Left ventricle myocardium inferior (tissue), 1 donor: ENCODE results near the gene LHFPL6. TPM values are rescaled to one million over a fixed set of nuclear protein-coding genes. Genes with fewer than 3 reads are reported as not detected.

ENCODE experiments used
- DNase-seq: peaks from one replicate; pipeline ENCODE4 v3.0.0-alpha.2; 2020
- H3K27ac ChIP-seq: fragments of 200-600 bp; replicated peaks from 2 replicates; pipeline ENCODE4 v1.8.0; 2021
- H3K27me3 ChIP-seq: fragments of 200-600 bp; 2 replicates; pipeline ENCODE4 v1.8.0; 2021; ENCODE audit warnings: low read depth
- H3K36me3 ChIP-seq: fragments of 200-600 bp; 2 replicates; pipeline ENCODE4 v1.8.0; 2021
- H3K4me1 ChIP-seq: fragments of 200-600 bp; 2 replicates; pipeline ENCODE4 v1.8.0; 2021
- H3K4me3 ChIP-seq: fragments of 200-600 bp; 2 replicates; pipeline ENCODE4 v1.8.0; 2021; ENCODE audit warnings: mild to moderate bottlenecking, moderate library complexity
- H3K9me3 ChIP-seq: fragments of 200-600 bp; replicated peaks from 2 replicates; pipeline ENCODE4 v1.8.0; 2021
- CTCF ChIP-seq: fragments of 200-600 bp; IDR thresholded peaks from 2 replicates; pipeline ENCODE4 v1.8.0; 2021; ENCODE audit warnings: antibody characterized with exemption, mild to moderate bottlenecking, borderline replicate concordance
- intact Hi-C: fragments of 100-400 bp; cut with micrococcal nuclease; formaldehyde crosslinking; loops from one replicate; pipeline ENCODE4 v1.11.0; 2022
- total RNA-seq: library from RNA; stranded (reverse); fragmentation: NEBNext Ultra II Directional; extraction: Animal tissue kit (Norgen Biotek cat#: 25700); gene quantifications from one replicate; pipeline ENCODE4 v1.2.1, GENCODE V29; 2021
- donor health status: DM: no; HTN: yes; CAD: no; lungs with severe emphysema.

Gene LHFPL6
- total RNA-seq, 1 donor from 2014 or later: 51.4 TPM

GRCh38 chr13:39321574-39321973 lies 281.4 kb downstream of the LHFPL6 start:
- Histone ChIP-seq H3K4me1 (peaks cover 76% of the 10 kb centered on the region), H3K4me3 (no peak overlapping the region), H3K27me3 (no peaks in the 10 kb centered on the region), H3K9me3 (no peaks in the 10 kb centered on the region), H3K36me3 (no peaks in the 10 kb centered on the region), H3K27ac (peak overlapping the region; percentile 52)
- no peak for DNase-seq
- intact Hi-C loops: no loop called here
- TF ChIP-seq CTCF: no peak

- intact Hi-C loops: no loop called here
- Histone ChIP-seq H3K27ac (peak overlapping the region; percentile 10), H3K9me3 (no peaks in the 10 kb centered on the region), H3K4me3 (no peak overlapping the region), H3K27me3 (no peaks in the 10 kb centered on the region), H3K36me3 (no peaks in the 10 kb centered on the region), H3K4me1 (peaks cover 68% of the 10 kb centered on the region)
- TF ChIP-seq CTCF: no peak
- no peak for DNase-seq
Measured at GRCh38 chr13:39318161-39318560, 284.8 kb downstream of the LHFPL6 start.

- DNase-seq: peak; percentile 37
- Histone ChIP-seq H3K4me3 (no peak overlapping the region), H3K27ac (peak overlapping the region; percentile 10), H3K36me3 (no peaks in the 10 kb centered on the region), H3K9me3 (no peaks in the 10 kb centered on the region), H3K27me3 (no peaks in the 10 kb centered on the region), H3K4me1 (peaks cover 60% of the 10 kb centered on the region)
- intact Hi-C loops: no loop called here
- no peak for TF ChIP-seq CTCF
Measured at GRCh38 chr13:39317291-39317690, 285.7 kb downstream of the LHFPL6 start.

- Histone ChIP-seq H3K4me1 (peaks cover 59% of the 10 kb centered on the region), H3K9me3 (no peaks in the 10 kb centered on the region), H3K27me3 (no peaks in the 10 kb centered on the region), H3K36me3 (no peaks in the 10 kb centered on the region), H3K27ac (no peak overlapping the region), H3K4me3 (no peak overlapping the region)
- TF ChIP-seq CTCF: no peak
- intact Hi-C loops: no loop called here
- no peak for DNase-seq
Measured at GRCh38 chr13:39315796-39316195, 287.2 kb downstream of the LHFPL6 start.

GRCh38 chr13:39313721-39314120 lies 289.3 kb downstream of the LHFPL6 start:
- no peaks in the 10 kb centered on the region for H3K36me3 ChIP-seq
- intact Hi-C loops: no loop called here
- no peak overlapping the region for H3K4me3 ChIP-seq
- H3K27ac ChIP-seq: no peak overlapping the region
- no peaks in the 10 kb centered on the region for H3K9me3 ChIP-seq
- no peak for TF ChIP-seq CTCF
- H3K27me3 ChIP-seq: no peaks in the 10 kb centered on the region
- no peak for DNase-seq
- H3K4me1 ChIP-seq: peaks cover 44% of the 10 kb centered on the region

- intact Hi-C loops: no loop called here
Measured at GRCh38 chr13:39312596-39312995, 290.4 kb downstream of the LHFPL6 start.

More at GRCh38 chr13:39312596-39312995, 290.4 kb downstream of the LHFPL6 start:
- no peak overlapping the region for H3K4me3 ChIP-seq
- H3K36me3 ChIP-seq: no peaks in the 10 kb centered on the region
- no peaks in the 10 kb centered on the region for H3K27me3 ChIP-seq
- no peak for TF ChIP-seq CTCF
- no peak overlapping the region for H3K27ac ChIP-seq
- H3K9me3 ChIP-seq: no peaks in the 10 kb centered on the region
- no peak for DNase-seq
- H3K4me1 ChIP-seq: peaks cover 35% of the 10 kb centered on the region
